K562 (cell line): ENCODE results near the gene KIF18B. TPM values are rescaled to one million over a fixed set of nuclear protein-coding genes. Genes with fewer than 3 reads are reported as not detected.
A peak's percentile ranks its signal among the peaks of the same experiment; 100 is the strongest.

Source experiments
- ATAC-seq: fragments of 200-7000 bp; cut with Tn5 transposase; 3 replicates; pipeline ENCODE4 v1.9.1; 2020; ENCODE audit warnings: moderate library complexity
- BruUV-seq: library from RNA; stranded (reverse); fragments of 400-500 nt; replicated peaks from 2 replicates; lab custom pipeline; 2021; lab: Mats Ljungman, UMichigan
- CTCF ChIA-PET: fragments of 300-600 bp; formaldehyde crosslinking; extraction: SDS; loops from one replicate; lab custom pipeline; 2021; ENCODE audit warnings: low intra/inter-chr PET ratio; lab: Yijun Ruan, JAX
- POLR2A ChIA-PET: fragments of 300-600, 350-650 bp; sonication (Branson Sonifier 250); formaldehyde crosslinking; extraction: SDS; loops from one replicate; lab custom pipeline; 2021; ENCODE audit warnings: antibody characterized with exemption, inconsistent platforms; lab: Yijun Ruan, JAX
- DNase-seq, 4 experiments: peaks; one replicate each; pipeline versions ENCODE4 v3.0.0 to v3.0.0-alpha.2; 2011 to 2018; ENCODE audit warnings: low spot score in 3 of 4, mixed read lengths in 3 of 4; ENCODE audit errors: extremely low read depth in 1 of 4
- FAIRE-seq: peaks from 2 replicates; lab custom pipeline; 2011; peaks lifted over from hg19 to GRCh38; lab: Jason Lieb, UNC
- H2AFZ ChIP-seq: 2 replicates; pipeline ENCODE4 v1.6.0; 2011; ENCODE audit warnings: low read depth, low read length, control low read depth, inconsistent platforms
- H3K27ac ChIP-seq: fragments of 200-600 bp; 3 replicates; pipeline ENCODE4 v1.8.0; 2011; ENCODE audit warnings: low read depth, mild to moderate bottlenecking, control low read depth, inconsistent platforms, low read length, moderate library complexity, mixed read lengths; ENCODE audit errors: extremely low read depth
- H3K27me3 ChIP-seq, 2 experiments: fragments of 300-600 bp in 1 of 2; 2 replicates in 1 of 2; 3 replicates in 1 of 2; pipeline versions ENCODE4 v1.6.0 to v1.8.0; 2011; ENCODE audit warnings: inconsistent platforms in 2 of 2, low read length in 2 of 2, mild to moderate bottlenecking in 1 of 2, mixed read lengths in 1 of 2, moderate library complexity in 1 of 2; ENCODE audit not compliant: control insufficient read depth in 2 of 2, insufficient read depth in 2 of 2
- H3K36me3 ChIP-seq: fragments of 300-600 bp; 3 replicates; pipeline ENCODE4 v1.8.0; 2011; ENCODE audit warnings: mild to moderate bottlenecking, low read length, inconsistent platforms; ENCODE audit not compliant: control insufficient read depth, insufficient read depth
- H3K4me1 ChIP-seq, 2 experiments: fragments of 200-600 bp in 1 of 2; replicated peaks in 1 of 2; 2 replicates in 1 of 2; 3 replicates in 1 of 2; pipeline versions ENCODE4 v1.5.1 to v1.8.0; 2011; ENCODE audit warnings: inconsistent platforms in 2 of 2, low read length in 2 of 2, mild to moderate bottlenecking in 1 of 2, mixed read lengths in 1 of 2, moderate library complexity in 1 of 2; ENCODE audit not compliant: control insufficient read depth in 2 of 2, insufficient read depth in 2 of 2
- H3K4me2 ChIP-seq: 2 replicates; pipeline ENCODE4 v1.6.1; 2011; ENCODE audit warnings: low read length, control low read depth, inconsistent platforms, mixed read lengths; ENCODE audit not compliant: insufficient read depth
- H3K4me3 ChIP-seq: fragments of 200-600 bp; sonication (generic), shearing (Covaris generic); 2 replicates; pipeline ENCODE4 v1.5.1; 2016; ENCODE audit warnings: control low read depth, inconsistent platforms
- H3K79me2 ChIP-seq: fragments of 200-600 bp; 3 replicates; pipeline ENCODE4 v1.8.0; 2011; ENCODE audit warnings: low read length, inconsistent platforms; ENCODE audit not compliant: control insufficient read depth, insufficient read depth
- H3K9ac ChIP-seq, 2 experiments: 2 replicates each; pipeline versions ENCODE4 v1.6.0 to v1.6.1; 2011; ENCODE audit warnings: low read depth in 2 of 2, low read length in 2 of 2, control low read depth in 1 of 2, inconsistent platforms in 1 of 2, mild to moderate bottlenecking in 1 of 2, mixed read lengths in 1 of 2; ENCODE audit not compliant: insufficient read depth in 1 of 2
- H3K9me1 ChIP-seq: one replicate; pipeline ENCODE4 v1.6.0; 2011; ENCODE audit warnings: inconsistent platforms, mild to moderate bottlenecking, low read length, moderate library complexity; ENCODE audit not compliant: control insufficient read depth, insufficient read depth
- H3K9me3 ChIP-seq: replicated peaks from 2 replicates; pipeline ENCODE4 v1.5.1; 2011; ENCODE audit warnings: low read depth, low read length, inconsistent platforms; ENCODE audit not compliant: control insufficient read depth, insufficient read depth
- H4K20me1 ChIP-seq: replicated peaks from 2 replicates; pipeline ENCODE4 v1.6.1; 2011; ENCODE audit warnings: low read length, inconsistent platforms, mixed read lengths; ENCODE audit not compliant: control insufficient read depth, insufficient read depth
- BCLAF1 ChIP-seq, 2 experiments: fragments of 450-650 bp in 1 of 2; IDR thresholded peaks; 2 replicates each; pipeline ENCODE4 v1.6.1; 2011 to 2017; ENCODE audit warnings: low read depth in 2 of 2, antibody characterized with exemption in 1 of 2, borderline replicate concordance in 1 of 2, low read length in 1 of 2, mild to moderate bottlenecking in 1 of 2, mixed read lengths in 1 of 2; ENCODE audit not compliant: control insufficient read depth in 1 of 2
- CEBPB ChIP-seq: fragments of 450-650 bp; IDR thresholded peaks from 2 replicates; pipeline ENCODE4 v1.6.1; 2016; ENCODE audit warnings: missing genetic modification characterization, missing compliant biosample characterization
- EHMT2 ChIP-seq: fragments of 450-650 bp; IDR thresholded peaks from 2 replicates; pipeline ENCODE4 v1.6.1; 2018; ENCODE audit warnings: antibody characterized with exemption
- ELK3 ChIP-seq: fragments of 450-650 bp; formaldehyde crosslinking; IDR thresholded peaks from 2 replicates; pipeline ENCODE4 v1.4.0; 2020; ENCODE audit warnings: mild to moderate bottlenecking
- IRF2 ChIP-seq: sonication (generic); formaldehyde crosslinking; IDR thresholded peaks from 2 replicates; pipeline ENCODE4 v1.8.1; 2022; ENCODE audit warnings: mild to moderate bottlenecking, missing genetic modification reagents
- SMC3 ChIP-seq: conservative IDR thresholded peaks from 2 replicates; pipeline ENCODE4 v1.6.1; 2011; ENCODE audit warnings: low read depth, low read length, improper control_type of control experiment; ENCODE audit not compliant: insufficient read depth
- ZBTB49 ChIP-seq: sonication (generic); formaldehyde crosslinking; IDR thresholded peaks from 2 replicates; pipeline ENCODE4 v1.8.0; 2022; ENCODE audit warnings: missing genetic modification reagents, mild to moderate bottlenecking, borderline replicate concordance
- ZC3H4 ChIP-seq: sonication (generic); formaldehyde crosslinking; IDR thresholded peaks from 2 replicates; pipeline ENCODE4 v1.9.0; 2021; ENCODE audit warnings: missing genetic modification reagents, borderline replicate concordance
- ZEB2 ChIP-seq: fragments of 450-650 bp; IDR thresholded peaks from 2 replicates; pipeline ENCODE4 v1.6.1; 2016
- ZNF77 ChIP-seq: fragments of 250-450 bp; sonication (Bioruptor Pico); IDR thresholded peaks from 2 replicates; pipeline ENCODE4 v1.5.0; 2020
- WGBS: fragments of 100-300 bp; shearing (Covaris generic); methylation state at CpG from one replicate; pipeline ENCODE4 v1.1.6; 2016; ENCODE audit warnings: low coverage, mixed read lengths; ENCODE audit not compliant: insufficient coverage; ENCODE audit errors: missing lambda C conversion rate; 5-methylcytosine and 5-hydroxymethylcytosine counted together
- in situ Hi-C: fragments of 300-500 bp; cut with MboI; formaldehyde crosslinking; loops from 4 replicates; pipeline ENCODE4 v1.15.0; 2018; ENCODE audit warnings: inconsistent platforms, mixed read lengths
- intact Hi-C: fragments of 100-400 bp; cut with micrococcal nuclease; formaldehyde crosslinking; loops from 2 replicates; pipeline ENCODE4 v1.14.2; 2022
- polyA plus RNA-seq, 8 experiments: library from polyadenylated mRNA; depleted of rRNA in 4 of 8; stranded (reverse) in 5 of 8; unstranded in 3 of 8; fragments of >200 nt; fragmentation: Nextera tagmentation in 2 of 8; fragmentation: Illumina TruSeq in 1 of 8; extraction: Ambion mirVana in 2 of 8; extraction: Trizol in 1 of 8; gene quantifications; 2 replicates each; pipeline versions ENCODE4 v1.2.1 to v1.2.3, GENCODE V29; 2011 to 2014; ENCODE audit warnings: inconsistent platforms in 1 of 8, missing spikeins in 1 of 8
- total RNA-seq, 7 experiments: library from RNA; depleted of rRNA in 6 of 7; stranded (reverse); fragments of >200 nt in 6 of 7; fragmentation: Illumina TruSeq in 2 of 7; extraction: Trizol in 2 of 7; gene quantifications; 2 replicates each; pipeline versions ENCODE4 v1.2.1 to v1.2.3, GENCODE V29; 2011 to 2021; ENCODE audit warnings: low replicate concordance in 1 of 7

The KIF18B gene
- total and polyA plus RNA-seq, 9 of the 15 experiments (the other 6 are each of a cell fraction or from before 2014, with no cell fraction given), result 2.0 to 42.8 (median 13.2) TPM

GRCh38 chr17:44915862-44916780 is 31.5 kb downstream of the KIF18B start:
- intact Hi-C loops, result no loop called here
- no peak overlapping the region for H3K4me2 ChIP-seq
- H3K4me1 ChIP-seq, result peaks cover 7 to 27% of the 10 kb centered on the region in 2 experiments; a peak in 4 of 5 replicates
- no peak overlapping the region for H2AFZ ChIP-seq
- in situ Hi-C loops, result loop anchor here (5.0 kb wide), 1 partner anchor 101 kb away; no protein-coding TSS in a partner anchor
- POLR2A ChIA-PET, result interaction anchor here (0.6 to 1.0 kb wide), 2 partner anchors 15 to 235 kb away, joined by 3 to 4 read pairs; no protein-coding TSS in a partner anchor
- H3K27ac ChIP-seq, result no peak overlapping the region
- no peak for ATAC-seq
- no peak overlapping the region for H3K4me3 ChIP-seq
- no peaks in the 10 kb centered on the region for H3K36me3 ChIP-seq
- no peak for DNase-seq
- 0 out of 2 replicates have a peak, but pooled peaks cover 6% of the 10 kb centered on the region for H4K20me1 ChIP-seq
- BruUV-seq, result no TSS peak
- no peak for FAIRE-seq
- peaks cover 2 to 18% of the 10 kb centered on the region in 2 experiments; a peak in 2 of 5 replicates for H3K27me3 ChIP-seq
- H3K9ac ChIP-seq, result no peak overlapping the region
- no peaks in the 10 kb centered on the region for H3K9me1 ChIP-seq
- 21% methylated on average over 9 of the region's 11 CpGs for WGBS
- no peaks in the 10 kb centered on the region for H3K9me3 ChIP-seq
- CTCF ChIA-PET, result no interaction called here
- H3K79me2 ChIP-seq, result no peaks in the 10 kb centered on the region
- TF ChIP-seq ELK3 (no peak), ZEB2 (no peak), ZC3H4 (CRISPR knock-in tag) (no peak), SMC3 (no peak), IRF2 (CRISPR knock-in tag) (no peak), ZNF77 (CRISPR knock-in tag) (no peak), CEBPB (tag) (peak; percentile 36; the same call in 1 of the 2 replicates), ZBTB49 (no peak), BCLAF1 (IDR thresholded peaks at IDR 0.05; ENCODE audit: borderline replicate concordance in 1 of 2, control insufficient read depth in 1 of 2, low read depth in 2 of 2, low read length in 1 of 2) (no peak), EHMT2 (no peak)
